T-cell (primary cell): ENCODE data around the gene PHC2. TPM values are rescaled to one million over a fixed set of nuclear protein-coding genes. Genes with fewer than 3 reads are reported as not detected.

Experiments used
- ATAC-seq, 4 experiments: fragments of 200-7000 bp in 3 of 4; fragments of 150-1000 bp in 1 of 4; cut with Tn5 transposase; replicated peaks in 1 of 4; 1 replicate in 3 of 4; 2 replicates in 1 of 4; pipeline ENCODE4 v1.10.0; 2021; ENCODE audit warnings: moderate library complexity in 3 of 4, mild to moderate bottlenecking in 2 of 4, moderate number of reproducible peaks in 1 of 4
- CTCF ChIA-PET, 2 donors: fragments of 300-600 bp; sonication (Branson Sonifier 250); formaldehyde crosslinking; loops; one replicate each; lab custom pipeline; 2022; ENCODE audit warnings: antibody characterized with exemption in 2 of 2; lab: Charles Lee
- POLR2A ChIA-PET, 2 donors: fragments of 300-600 bp; sonication (Branson Sonifier 250); formaldehyde crosslinking; loops; one replicate each; lab custom pipeline; 2022; ENCODE audit warnings: antibody characterized with exemption in 2 of 2; lab: Charles Lee
- DNase-seq, 35 experiments: peaks; one replicate each; pipeline versions ENCODE4 v3.0.0 to v3.0.0-alpha.2; 2013 to 2023
- H3K27ac ChIP-seq: one replicate; pipeline ENCODE4 v1.5.1; 2013; ENCODE audit warnings: low read length
- H3K27me3 ChIP-seq, 2 experiments: replicated peaks in 1 of 2; 1 replicate in 1 of 2; 2 replicates in 1 of 2; pipeline versions ENCODE4 v1.6.1 to v1.7.0; 2013; ENCODE audit warnings: low read length in 1 of 2, mixed read lengths in 1 of 2; ENCODE audit not compliant: control insufficient read depth in 2 of 2, insufficient read depth in 2 of 2; ENCODE audit errors: extremely low read depth in 1 of 2
- H3K36me3 ChIP-seq, 2 donors: 1 replicate in 1 of 2; 2 replicates in 1 of 2; pipeline versions ENCODE4 v1.6.1 to v1.7.0; 2013; ENCODE audit warnings: low read length in 1 of 2; ENCODE audit not compliant: control insufficient read depth in 2 of 2, insufficient read depth in 1 of 2; ENCODE audit errors: extremely low read depth in 1 of 2
- H3K4me1 ChIP-seq, 2 experiments: 1 replicate in 1 of 2; 2 replicates in 1 of 2; pipeline versions ENCODE4 v1.6.1 to v1.7.0; 2013; ENCODE audit warnings: low read length in 2 of 2, mixed read lengths in 1 of 2; ENCODE audit not compliant: insufficient read depth in 2 of 2, control insufficient read depth in 1 of 2; ENCODE audit errors: extremely low read depth in 1 of 2
- H3K4me3 ChIP-seq, 2 donors: 1 replicate in 1 of 2; 2 replicates in 1 of 2; pipeline versions ENCODE4 v1.5.1 to v1.7.0; 2013; ENCODE audit warnings: mild to moderate bottlenecking in 2 of 2, low read length in 1 of 2, moderate library complexity in 1 of 2; ENCODE audit not compliant: control insufficient read depth in 1 of 2; ENCODE audit errors: extremely low read depth in 1 of 2
- H3K9me3 ChIP-seq: 2 replicates; pipeline ENCODE4 v1.7.0; 2013
- H3K27ac Mint-ChIP-seq, 2 donors: one replicate each; pipeline ENCODE4 v1.8.0; 2020 to 2021; ENCODE audit warnings: mild to moderate bottlenecking in 2 of 2, mixed read lengths in 2 of 2
- H3K27me3 Mint-ChIP-seq, 2 donors: one replicate each; pipeline ENCODE4 v1.8.0; 2021 to 2022; ENCODE audit warnings: mixed read lengths in 2 of 2
- H3K36me3 Mint-ChIP-seq: one replicate; pipeline ENCODE4 v1.8.0; 2021; ENCODE audit warnings: mixed read lengths
- H3K4me1 Mint-ChIP-seq, 3 donors: one replicate each; pipeline ENCODE4 v1.8.0; 2020 to 2022; ENCODE audit warnings: mixed read lengths in 3 of 3, mild to moderate bottlenecking in 1 of 3
- H3K4me3 Mint-ChIP-seq, 3 donors: one replicate each; pipeline ENCODE4 v1.8.0; 2020 to 2022; ENCODE audit warnings: mild to moderate bottlenecking in 3 of 3, mixed read lengths in 3 of 3, moderate library complexity in 3 of 3
- H3K9me3 Mint-ChIP-seq, 3 donors: one replicate each; pipeline ENCODE4 v1.8.0; 2020 to 2022; ENCODE audit warnings: mixed read lengths in 3 of 3
- WGBS: methylation state at CpG from one replicate; pipeline ENCODE4 v1.1.5; 2013; ENCODE audit warnings: missing lambda C conversion rate; ENCODE audit not compliant: insufficient coverage; 5-methylcytosine and 5-hydroxymethylcytosine counted together
- total RNA-seq, 35 experiments: library from RNA in 6 of 35; stranded (reverse) in 6 of 35; fragments of 120-200 nt in 1 of 35; gene quantifications; one replicate each; pipeline versions ENCODE4 v1.2.1 to v1.2.4 and lab custom pipeline; 2013 to 2026

PHC2 gene
- total RNA-seq, 5 donors from 2014 or later (not counting 1 experiment from before 2014, with no cell fraction given) = 29.7 to 39.3 (median 37.9) TPM

DNA sequence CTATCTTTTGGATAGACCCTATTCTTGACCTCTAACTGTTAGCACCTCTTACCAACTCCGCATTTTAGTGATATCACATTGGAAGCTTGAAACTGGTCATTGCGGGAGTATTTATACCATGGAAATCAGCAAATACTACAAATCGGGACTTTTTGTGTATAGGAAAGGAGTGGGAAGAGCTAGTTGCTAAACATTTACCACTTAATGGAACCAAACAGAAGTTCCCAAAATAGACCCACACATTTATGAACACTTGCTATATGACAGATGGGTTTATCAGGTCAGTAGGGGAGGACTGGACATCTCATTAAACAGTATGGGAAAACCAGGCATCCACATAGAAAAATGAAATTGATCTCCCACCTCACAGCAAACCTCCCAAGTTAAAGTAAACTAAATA is 29.4 kb downstream of the PHC2 start:
- CTCF ChIA-PET = no interaction called here
- no peak overlapping the region for H3K4me3 Mint-ChIP-seq

DNA sequence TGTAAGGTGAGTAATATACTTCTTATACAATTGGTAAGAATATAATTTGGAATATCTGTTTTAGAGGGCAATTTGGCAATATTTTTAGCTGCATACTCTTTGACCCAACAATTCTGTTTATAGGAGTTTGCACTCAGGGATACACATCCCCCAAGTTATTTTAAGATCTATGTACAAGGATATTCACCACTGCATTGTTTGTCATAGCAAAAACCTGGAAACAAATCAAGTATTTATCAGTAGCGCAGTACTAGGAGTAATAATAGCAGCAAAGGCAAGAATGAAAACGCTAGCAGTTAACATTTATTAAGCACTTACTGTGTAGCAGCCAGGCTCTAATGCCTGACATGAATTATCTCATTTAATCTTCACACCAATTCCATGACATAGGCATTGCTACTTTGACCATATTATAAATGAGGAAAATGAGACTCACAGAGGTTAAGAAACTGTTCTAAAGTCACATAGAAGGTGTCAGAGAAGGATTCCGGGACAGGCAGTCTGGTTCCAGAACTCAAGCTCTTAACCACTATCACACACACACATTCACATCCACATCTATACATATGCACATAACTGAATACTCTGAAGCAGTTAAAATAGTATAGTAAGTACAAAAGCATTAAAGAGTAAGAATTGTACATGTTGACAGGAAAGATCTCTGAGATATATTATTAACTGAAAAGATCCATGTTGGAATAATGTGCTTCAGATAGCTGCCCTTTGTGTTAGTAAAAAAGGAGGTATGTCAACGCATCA is 30.6 kb downstream of the PHC2 start:
- ChIA-PET CTCF (no interaction called here), POLR2A (no interaction called here)
- Mint-ChIP-seq H3K4me3 (no peak overlapping the region), H3K9me3 (no peaks in the 10 kb centered on the region), H3K4me1 (peaks cover 3 to 7% (median 6%) of the 10 kb centered on the region in 3 donors), H3K36me3 (no peaks in the 10 kb centered on the region), H3K27ac (no peak overlapping the region), H3K27me3 (no peaks in the 10 kb centered on the region)
- ATAC-seq (no peak), DNase-seq (no peak)
- Histone ChIP-seq H3K27me3 (no peaks in the 10 kb centered on the region), H3K4me3 (no peak overlapping the region), H3K36me3 (no peaks in the 10 kb centered on the region), H3K9me3 (no peaks in the 10 kb centered on the region), H3K4me1 (peaks cover 0 to 7% of the 10 kb centered on the region in 2 experiments), H3K27ac (no peak overlapping the region)
- no CpG with 5 or more reads among the region's 4 CpGs for WGBS

More for the DNA sequence above, 29.4 kb downstream of the PHC2 start:
- POLR2A ChIA-PET = no interaction called here
- ATAC-seq = no peak
- DNase-seq = no peak
- no peaks in the 10 kb centered on the region for H3K36me3 ChIP-seq
- Mint-ChIP-seq H3K36me3 (no peaks in the 10 kb centered on the region), H3K27me3 (no peaks in the 10 kb centered on the region), H3K9me3 (no peaks in the 10 kb centered on the region), H3K27ac (no peak overlapping the region), H3K4me1 (peaks cover 2 to 6% (median 4%) of the 10 kb centered on the region in 3 donors)
- no peak overlapping the region for H3K27ac ChIP-seq
- no peak overlapping the region for H3K4me3 ChIP-seq
- H3K27me3 ChIP-seq = no peaks in the 10 kb centered on the region
- no CpG with 5 or more reads among the region's 3 CpGs for WGBS
- no peaks in the 10 kb centered on the region for H3K9me3 ChIP-seq
- H3K4me1 ChIP-seq = peaks cover 0 to 6% of the 10 kb centered on the region in 2 experiments

DNA sequence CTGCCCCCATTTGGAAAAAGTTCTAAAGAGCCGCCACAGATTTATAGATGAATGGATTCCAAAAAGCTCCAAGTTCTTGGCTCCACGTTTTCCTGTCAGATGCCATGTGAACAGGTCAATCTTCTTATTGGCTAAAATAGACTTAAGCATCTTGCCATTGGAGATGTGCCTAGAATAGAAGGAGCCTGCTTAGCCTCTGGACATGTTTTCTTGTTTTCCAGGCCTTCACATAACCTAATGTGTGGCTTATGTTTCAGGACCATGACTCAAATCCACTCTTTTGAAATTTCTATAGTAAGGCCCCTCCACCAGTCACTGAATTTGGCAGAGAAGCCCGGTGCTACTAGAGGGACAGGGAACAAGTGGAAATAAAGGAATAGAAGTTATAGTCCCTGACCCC is 31.5 kb downstream of the PHC2 start:
- Mint-ChIP-seq H3K27me3 (peaks cover 2 to 6% of the 10 kb centered on the region in 2 donors), H3K9me3 (no peaks in the 10 kb centered on the region)

DNA sequence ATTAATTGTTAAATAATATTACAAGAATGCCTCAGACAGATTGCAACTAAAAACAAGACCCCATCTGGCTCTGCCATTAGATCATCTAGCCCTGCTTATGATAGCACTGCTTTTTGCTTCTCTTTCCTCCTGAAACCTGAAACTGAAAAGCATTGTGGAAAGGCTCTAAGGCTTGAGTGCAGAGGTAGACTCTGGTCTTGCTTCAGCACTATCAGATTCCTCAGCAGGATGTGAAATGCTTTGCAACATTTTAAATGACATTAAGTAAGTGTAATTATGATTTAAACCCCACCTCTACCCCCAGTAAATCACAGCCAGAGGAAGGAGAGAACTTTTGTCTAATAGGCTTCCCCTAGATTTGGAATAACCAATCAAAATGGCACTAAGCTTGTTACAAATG is 32.9 kb downstream of the PHC2 start:
- no peaks in the 10 kb centered on the region for H3K9me3 Mint-ChIP-seq
- Histone ChIP-seq H3K36me3 (no peaks in the 10 kb centered on the region), H3K4me1 (peaks cover 0 to 7% of the 10 kb centered on the region in 2 experiments), H3K4me3 (no peak overlapping the region), H3K27me3 (peaks cover 0 to 4% of the 10 kb centered on the region in 2 experiments), H3K27ac (no peak overlapping the region), H3K9me3 (no peaks in the 10 kb centered on the region)
- ChIA-PET CTCF (no interaction called here), POLR2A (no interaction called here)
- ATAC-seq = no peak
- no peak for DNase-seq
- H3K27me3 Mint-ChIP-seq = peaks cover 4 to 6% of the 10 kb centered on the region in 2 donors
- peaks cover 3 to 7% (median 6%) of the 10 kb centered on the region in 3 donors for H3K4me1 Mint-ChIP-seq
- H3K4me3 Mint-ChIP-seq = no peak overlapping the region
- no peaks in the 10 kb centered on the region for H3K36me3 Mint-ChIP-seq
- H3K27ac Mint-ChIP-seq = no peak overlapping the region

More for the DNA sequence above, 31.5 kb downstream of the PHC2 start:
- Histone ChIP-seq H3K27ac (no peak overlapping the region), H3K36me3 (no peaks in the 10 kb centered on the region), H3K4me1 (peaks cover 0 to 7% of the 10 kb centered on the region in 2 experiments), H3K27me3 (peaks cover 0 to 4% of the 10 kb centered on the region in 2 experiments), H3K9me3 (no peaks in the 10 kb centered on the region), H3K4me3 (no peak overlapping the region)
- Mint-ChIP-seq H3K27ac (no peak overlapping the region), H3K36me3 (no peaks in the 10 kb centered on the region), H3K4me3 (no peak overlapping the region), H3K4me1 (peaks cover 3 to 7% (median 6%) of the 10 kb centered on the region in 3 donors)
- DNase-seq (no peak), ATAC-seq (no peak)
- POLR2A ChIA-PET = no interaction called here
- WGBS = no CpG with 5 or more reads among the region's 3 CpGs
- CTCF ChIA-PET = no interaction called here

DNA sequence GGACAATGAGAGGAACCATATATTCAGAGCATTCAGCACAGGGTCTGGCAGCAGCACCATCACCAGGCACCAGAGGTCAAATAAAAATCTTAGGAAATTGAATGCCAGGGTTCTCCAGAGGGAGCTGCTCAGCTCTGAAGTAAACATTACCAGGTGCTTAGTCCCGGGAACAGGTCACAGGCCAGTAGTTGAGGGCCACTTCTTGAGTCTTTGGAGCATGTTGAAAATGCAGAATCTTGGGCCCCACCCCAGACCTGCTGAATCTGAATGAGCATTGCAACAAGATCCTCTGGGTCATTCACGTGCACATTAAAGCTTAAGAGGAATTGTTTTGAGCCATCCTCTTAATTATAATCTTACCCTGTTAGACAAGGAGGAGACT is 33.8 kb downstream of the PHC2 start:
- Histone ChIP-seq H3K9me3 (no peaks in the 10 kb centered on the region), H3K4me1 (peaks cover 0 to 7% of the 10 kb centered on the region in 2 experiments), H3K4me3 (no peak overlapping the region), H3K27ac (no peak overlapping the region), H3K27me3 (peaks cover 0 to 4% of the 10 kb centered on the region in 2 experiments), H3K36me3 (no peaks in the 10 kb centered on the region)
- ChIA-PET CTCF (interaction anchor here in 1 of 2 donors (0.5 kb wide), 1 partner anchor 498 kb away, joined by 3 read pairs; no protein-coding TSS in a partner anchor), POLR2A (no interaction called here)
- 100% methylated on average over 1 of the region's 2 CpGs for WGBS
- H3K4me1 Mint-ChIP-seq = peaks cover 3 to 7% (median 6%) of the 10 kb centered on the region in 3 donors
- peaks cover 4 to 11% of the 10 kb centered on the region in 2 donors for H3K27me3 Mint-ChIP-seq
- no peaks in the 10 kb centered on the region for H3K9me3 Mint-ChIP-seq
- H3K36me3 Mint-ChIP-seq = no peaks in the 10 kb centered on the region
- ATAC-seq = no peak
- no peak overlapping the region for H3K4me3 Mint-ChIP-seq
- H3K27ac Mint-ChIP-seq = no peak overlapping the region
- DNase-seq = no peak

DNA sequence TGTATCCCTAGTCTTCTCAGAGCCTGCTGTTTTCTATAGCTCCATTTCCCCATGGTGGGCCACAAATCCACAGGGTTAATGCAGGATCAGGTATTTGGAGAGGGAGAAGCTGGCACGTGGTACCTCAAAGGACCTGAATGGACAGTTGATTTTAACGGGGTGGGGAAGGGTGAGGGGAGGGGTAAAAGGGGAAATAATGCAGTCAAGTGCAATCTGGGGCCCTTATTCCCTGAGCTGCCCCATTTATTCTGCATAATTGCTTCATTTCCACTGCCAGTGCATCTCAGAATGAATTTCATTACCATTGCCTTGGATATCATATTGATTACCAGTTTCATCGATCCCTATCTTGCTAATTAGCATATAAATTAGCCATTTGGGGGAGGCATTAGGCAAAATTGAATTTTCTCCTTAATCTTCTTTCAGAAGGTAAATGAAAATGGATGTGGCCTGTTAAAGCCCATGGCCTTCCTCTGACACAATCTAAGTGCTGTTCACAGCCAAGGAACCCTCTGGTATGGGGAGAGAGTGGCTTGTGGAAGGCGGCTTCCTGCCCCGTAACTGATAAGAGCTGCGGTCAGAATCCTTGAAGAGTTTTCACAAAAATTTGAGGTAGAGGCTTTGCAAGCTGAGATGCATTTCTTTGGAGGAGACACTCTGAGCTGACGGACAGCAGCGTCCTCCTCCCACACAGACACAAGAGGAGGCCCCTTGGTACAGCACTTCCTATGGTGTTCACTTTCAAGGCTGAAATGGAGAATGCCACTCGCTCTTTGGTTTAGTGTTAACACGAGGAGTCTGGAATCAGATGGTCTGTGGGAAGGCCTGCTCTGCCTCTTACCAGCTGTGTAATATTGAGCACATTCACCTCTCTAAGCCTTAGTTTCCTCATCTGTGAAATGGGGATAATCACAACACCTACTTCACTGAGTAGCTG is 34.4 kb downstream of the PHC2 start:
- Mint-ChIP-seq H3K27ac (no peak overlapping the region), H3K36me3 (no peaks in the 10 kb centered on the region), H3K4me1 (peaks cover 3 to 7% (median 6%) of the 10 kb centered on the region in 3 donors), H3K4me3 (no peak overlapping the region), H3K27me3 (peaks cover 7 to 11% of the 10 kb centered on the region in 2 donors), H3K9me3 (no peaks in the 10 kb centered on the region)
- no peak overlapping the region for H3K27ac ChIP-seq
- ATAC-seq (peak; percentile 23 to 45 (median 38)), DNase-seq (no peak)
- no peak overlapping the region for H3K4me3 ChIP-seq
- WGBS = no CpG with 5 or more reads among the region's 10 CpGs
- H3K4me1 ChIP-seq = peaks cover 0 to 7% of the 10 kb centered on the region in 2 experiments
- CTCF ChIA-PET = no interaction called here
- no peaks in the 10 kb centered on the region for H3K9me3 ChIP-seq
- POLR2A ChIA-PET = no interaction called here
- H3K27me3 ChIP-seq = peaks cover 0 to 4% of the 10 kb centered on the region in 2 experiments
- no peaks in the 10 kb centered on the region for H3K36me3 ChIP-seq
